PC-3 (cell line): ENCODE measurements around the gene FAM180B.

ENCODE experiments used
- EZH2 ChIP-seq: fragments of 300-600 bp; sonication (generic); IDR thresholded peaks from one replicate; pipeline ENCODE4 v1.6.1; 2017; ENCODE audit warnings: antibody characterized with exemption, mild to moderate bottlenecking, low read length; ENCODE audit not compliant: unreplicated experiment
- TF ChIP-seq, protein P1 (sequence below): fragments of 300-600 bp; sonication (generic); conservative IDR thresholded peaks from 2 replicates; pipeline ENCODE4 v1.5.1; 2017; ENCODE audit warnings: antibody characterized with exemption, low read depth, mild to moderate bottlenecking, low read length

DNA sequence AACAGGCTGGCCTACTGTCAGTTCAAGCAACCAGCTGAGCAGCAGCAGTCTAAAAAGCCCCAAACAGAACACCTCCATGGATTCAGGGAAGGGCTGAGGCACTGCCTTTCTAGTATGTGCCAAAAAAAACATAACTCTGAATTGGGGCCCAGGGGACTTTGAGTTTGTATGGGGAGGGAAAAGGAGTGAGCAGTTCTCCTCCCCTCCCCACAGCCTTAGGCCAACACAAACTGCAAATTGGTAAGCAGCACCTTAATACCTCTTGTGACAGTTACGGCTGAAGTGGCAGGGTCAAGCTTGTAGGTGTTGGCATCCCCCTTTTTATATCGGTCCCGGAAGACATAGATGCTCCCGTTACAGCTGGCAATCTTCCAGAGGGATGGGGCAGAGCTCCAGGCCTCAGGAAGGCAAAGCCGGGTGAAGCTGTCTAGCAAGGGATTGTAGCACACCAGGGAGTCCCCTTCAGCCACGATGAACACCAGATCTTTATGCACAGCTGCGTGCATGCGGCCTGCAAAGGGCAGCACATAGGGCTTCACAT lies 13.7 kb upstream of the FAM180B start:
- TF ChIP-seq EZH2, result no peak
- TF ChIP-seq, protein P1, sequence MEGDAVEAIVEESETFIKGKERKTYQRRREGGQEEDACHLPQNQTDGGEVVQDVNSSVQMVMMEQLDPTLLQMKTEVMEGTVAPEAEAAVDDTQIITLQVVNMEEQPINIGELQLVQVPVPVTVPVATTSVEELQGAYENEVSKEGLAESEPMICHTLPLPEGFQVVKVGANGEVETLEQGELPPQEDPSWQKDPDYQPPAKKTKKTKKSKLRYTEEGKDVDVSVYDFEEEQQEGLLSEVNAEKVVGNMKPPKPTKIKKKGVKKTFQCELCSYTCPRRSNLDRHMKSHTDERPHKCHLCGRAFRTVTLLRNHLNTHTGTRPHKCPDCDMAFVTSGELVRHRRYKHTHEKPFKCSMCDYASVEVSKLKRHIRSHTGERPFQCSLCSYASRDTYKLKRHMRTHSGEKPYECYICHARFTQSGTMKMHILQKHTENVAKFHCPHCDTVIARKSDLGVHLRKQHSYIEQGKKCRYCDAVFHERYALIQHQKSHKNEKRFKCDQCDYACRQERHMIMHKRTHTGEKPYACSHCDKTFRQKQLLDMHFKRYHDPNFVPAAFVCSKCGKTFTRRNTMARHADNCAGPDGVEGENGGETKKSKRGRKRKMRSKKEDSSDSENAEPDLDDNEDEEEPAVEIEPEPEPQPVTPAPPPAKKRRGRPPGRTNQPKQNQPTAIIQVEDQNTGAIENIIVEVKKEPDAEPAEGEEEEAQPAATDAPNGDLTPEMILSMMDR, result no peak
